Bronchial epithelial cell (primary cell): ENCODE data around the gene FAM171A1. TPM values are rescaled to one million over a fixed set of nuclear protein-coding genes. Genes with fewer than 3 reads are reported as not detected.
"Not testable (repeated sequence)": the region's sequence is repeated elsewhere in the genome, so short reads cannot be mapped to it uniquely, and the experiment has no call there.

Experiments used
- DNase-seq: peaks from one replicate; pipeline ENCODE4 v3.0.0-alpha.2; 2010; ENCODE audit warnings: low read depth
- FAIRE-seq: peaks from 2 replicates; lab custom pipeline; 2011; peaks lifted over from hg19 to GRCh38; lab: Jason Lieb, UNC
- H3K27me3 ChIP-seq: 2 replicates; pipeline ENCODE4 v1.5.1; 2011; ENCODE audit warnings: low read length; ENCODE audit not compliant: control insufficient read depth, insufficient read depth
- H3K36me3 ChIP-seq: 2 replicates; pipeline ENCODE4 v1.5.1; 2011; ENCODE audit warnings: low read length; ENCODE audit not compliant: control insufficient read depth, insufficient read depth
- H3K4me3 ChIP-seq: 2 replicates; pipeline ENCODE4 v1.5.1; 2011; ENCODE audit warnings: mild to moderate bottlenecking, low read depth, low read length, control low read depth
- total RNA-seq: library from RNA; depleted of rRNA; stranded (reverse); fragments of >200 nt; gene quantifications from 2 replicates; pipeline ENCODE4 v1.2.1, GENCODE V29; 2014
- TF ChIP-seq, protein P1 (sequence below): IDR thresholded peaks from 2 replicates; pipeline ENCODE4 v1.5.1; 2011; ENCODE audit warnings: mild to moderate bottlenecking, moderate library complexity, low read length, control low read depth, inconsistent platforms; ENCODE audit not compliant: insufficient read depth, severe bottlenecking

The FAM171A1 gene
- total RNA-seq, 1 donor from 2014 or later, result 2.6 TPM

DNA sequence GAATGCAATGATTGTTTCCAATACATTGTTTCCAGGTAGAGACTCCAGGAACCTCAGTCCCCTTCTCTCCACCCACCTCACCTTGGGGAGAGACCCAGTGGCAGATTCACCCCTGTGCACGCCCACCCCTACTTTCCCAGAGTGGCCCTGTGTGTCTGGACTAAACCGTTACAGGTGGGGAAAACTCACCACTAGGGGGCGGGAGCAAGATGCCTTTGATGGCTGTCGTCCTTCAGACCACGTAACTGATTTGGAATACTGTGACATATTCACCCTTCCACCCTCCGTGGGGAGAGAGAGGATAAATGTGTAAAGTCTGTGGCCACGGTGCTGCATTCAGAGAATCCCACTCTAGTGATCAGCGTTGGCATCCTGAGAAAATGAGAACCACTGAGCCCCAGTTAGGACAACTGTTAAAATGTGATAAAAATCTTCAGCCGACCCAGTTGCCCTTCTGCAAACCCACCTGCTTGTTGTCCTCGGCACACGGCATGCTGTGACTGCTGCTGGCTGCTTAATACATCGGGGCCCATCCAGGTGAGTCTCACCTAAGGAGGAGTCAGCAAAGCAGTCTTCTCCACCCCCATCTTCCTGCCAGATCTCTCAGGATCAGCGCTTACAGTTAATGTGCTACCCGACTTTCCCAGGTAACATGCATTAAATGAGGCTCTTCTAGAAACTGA, 161.1 kb downstream of the FAM171A1 start:
- no peak overlapping the region for H3K4me3 ChIP-seq
- DNase-seq, result peak; percentile 53
- no peaks in the 10 kb centered on the region for H3K36me3 ChIP-seq
- TF ChIP-seq, protein P1, sequence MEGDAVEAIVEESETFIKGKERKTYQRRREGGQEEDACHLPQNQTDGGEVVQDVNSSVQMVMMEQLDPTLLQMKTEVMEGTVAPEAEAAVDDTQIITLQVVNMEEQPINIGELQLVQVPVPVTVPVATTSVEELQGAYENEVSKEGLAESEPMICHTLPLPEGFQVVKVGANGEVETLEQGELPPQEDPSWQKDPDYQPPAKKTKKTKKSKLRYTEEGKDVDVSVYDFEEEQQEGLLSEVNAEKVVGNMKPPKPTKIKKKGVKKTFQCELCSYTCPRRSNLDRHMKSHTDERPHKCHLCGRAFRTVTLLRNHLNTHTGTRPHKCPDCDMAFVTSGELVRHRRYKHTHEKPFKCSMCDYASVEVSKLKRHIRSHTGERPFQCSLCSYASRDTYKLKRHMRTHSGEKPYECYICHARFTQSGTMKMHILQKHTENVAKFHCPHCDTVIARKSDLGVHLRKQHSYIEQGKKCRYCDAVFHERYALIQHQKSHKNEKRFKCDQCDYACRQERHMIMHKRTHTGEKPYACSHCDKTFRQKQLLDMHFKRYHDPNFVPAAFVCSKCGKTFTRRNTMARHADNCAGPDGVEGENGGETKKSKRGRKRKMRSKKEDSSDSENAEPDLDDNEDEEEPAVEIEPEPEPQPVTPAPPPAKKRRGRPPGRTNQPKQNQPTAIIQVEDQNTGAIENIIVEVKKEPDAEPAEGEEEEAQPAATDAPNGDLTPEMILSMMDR, result peak; percentile 86
- peak; percentile 68 for FAIRE-seq
- no peaks in the 10 kb centered on the region for H3K27me3 ChIP-seq

DNA sequence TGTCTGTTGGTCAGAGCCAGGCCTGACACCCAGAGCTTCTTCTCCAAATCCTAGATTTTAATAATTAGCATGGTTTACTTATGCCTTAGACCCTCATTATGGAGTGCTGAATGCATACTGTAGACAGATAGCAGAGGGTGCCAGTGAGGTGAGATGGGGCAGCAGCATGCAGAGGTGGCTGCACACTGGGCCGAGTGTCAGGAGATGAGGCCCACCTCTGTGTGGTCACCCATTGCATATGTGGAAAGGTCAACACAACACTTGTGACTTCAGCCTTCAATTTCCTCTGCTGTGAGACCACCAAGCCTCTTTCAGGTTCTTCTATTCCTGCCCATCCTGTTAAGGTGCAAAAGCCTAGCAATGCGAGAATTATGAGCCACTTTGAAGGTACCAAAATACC, 162.9 kb downstream of the FAM171A1 start:
- H3K36me3 ChIP-seq, result no peaks in the 10 kb centered on the region
- H3K4me3 ChIP-seq, result no peak overlapping the region
- DNase-seq, result no peak
- TF ChIP-seq, protein P1, result no peak
- no peaks in the 10 kb centered on the region for H3K27me3 ChIP-seq
- no peak for FAIRE-seq

DNA sequence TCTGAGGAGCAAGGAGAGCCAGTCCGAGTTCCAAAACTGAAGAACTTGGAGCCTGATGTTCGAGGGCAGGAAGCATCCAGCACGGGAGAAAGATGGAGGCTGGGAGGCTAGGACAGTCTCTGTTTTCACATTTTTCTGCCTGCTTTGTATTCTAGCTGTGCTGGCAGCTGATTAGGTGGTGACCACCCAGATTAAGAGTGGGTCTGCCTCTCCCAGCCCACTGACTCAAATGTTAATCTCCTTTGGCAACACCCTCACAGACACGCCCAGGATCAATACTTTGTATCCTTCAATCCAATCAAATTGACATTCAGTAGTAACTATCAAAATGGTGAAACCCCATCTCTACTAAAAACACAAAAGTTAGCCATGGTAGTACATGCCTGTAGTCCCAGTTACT, 163.7 kb downstream of the FAM171A1 start:
- not testable (repeated sequence) for FAIRE-seq, H3K4me3 ChIP-seq, H3K36me3 ChIP-seq, H3K27me3 ChIP-seq, DNase-seq

DNA sequence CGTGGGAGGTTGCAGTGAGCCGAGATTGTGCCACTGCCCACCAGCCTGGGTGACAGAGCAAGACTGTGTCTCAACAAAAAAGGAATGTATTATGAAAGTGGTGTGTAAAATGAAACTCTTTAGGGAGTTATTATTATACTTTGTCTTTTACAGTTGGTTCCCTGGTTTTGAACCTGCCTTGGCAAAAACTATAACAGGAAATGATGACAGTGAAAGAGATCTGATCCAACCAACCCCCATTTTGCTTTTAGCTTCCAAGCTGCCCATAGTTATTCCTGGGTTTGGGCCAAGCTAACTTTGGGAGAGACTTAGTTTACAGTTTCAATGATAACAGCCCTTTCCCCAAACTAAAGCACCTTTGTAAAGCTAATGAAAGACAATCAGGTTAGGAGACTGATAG, 168.4 kb downstream of the FAM171A1 start:
- Histone ChIP-seq H3K27me3 (no peaks in the 10 kb centered on the region), H3K4me3 (no peak overlapping the region), H3K36me3 (no peaks in the 10 kb centered on the region)
- TF ChIP-seq, protein P1, result no peak
- no peak for FAIRE-seq
- no peak for DNase-seq

DNA sequence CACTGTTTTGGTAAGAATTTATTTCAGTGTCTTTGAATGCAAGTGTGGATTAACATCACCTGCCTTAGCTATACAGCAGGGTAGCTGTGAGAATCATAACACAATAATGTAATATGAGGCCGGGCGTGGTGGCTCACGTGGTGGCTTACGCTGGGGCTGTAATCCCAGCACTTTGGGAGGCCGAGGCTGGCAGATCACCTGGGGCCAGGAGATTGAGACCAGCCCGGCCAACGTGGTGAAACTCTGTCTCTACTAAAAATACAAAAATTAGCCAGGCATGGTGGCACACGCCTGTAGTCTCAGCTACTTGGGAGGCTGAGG, 168.8 kb downstream of the FAM171A1 start:
- not testable (repeated sequence) for H3K27me3 ChIP-seq, DNase-seq, H3K36me3 ChIP-seq, H3K4me3 ChIP-seq, FAIRE-seq

DNA sequence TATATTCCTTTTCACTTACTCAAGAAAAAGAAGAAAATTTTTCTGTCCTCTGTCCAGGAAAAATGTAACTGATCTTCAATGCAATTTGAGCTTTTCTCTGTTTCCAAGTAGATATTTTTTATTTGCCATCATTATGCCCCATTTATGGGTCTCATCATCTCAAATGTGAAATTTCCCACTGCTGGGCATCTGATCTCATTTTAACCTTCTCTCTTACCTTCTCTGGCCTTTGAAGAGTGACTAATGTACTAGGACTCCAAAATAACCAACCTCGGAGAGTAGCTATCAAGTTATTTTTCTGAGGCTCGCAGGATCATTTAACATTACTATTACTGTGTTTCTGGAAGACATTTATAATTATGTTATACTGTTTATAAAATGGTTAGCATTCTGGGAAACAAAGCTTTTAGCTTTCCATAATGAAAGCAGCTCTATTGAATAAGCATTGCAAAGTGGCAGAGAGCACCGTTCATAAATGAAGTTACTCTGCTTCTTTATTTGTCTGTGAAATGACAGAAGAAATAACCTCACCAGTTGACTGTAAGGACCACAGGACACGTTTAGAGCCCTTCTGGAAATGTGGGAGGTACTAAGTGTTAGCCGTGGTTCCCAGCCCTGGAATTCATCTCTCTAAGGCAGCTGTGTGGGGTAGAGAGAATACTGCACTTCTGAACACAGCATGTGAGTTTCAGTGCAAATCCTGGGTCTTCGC, 169.3 kb downstream of the FAM171A1 start:
- DNase-seq (peak; percentile 33), FAIRE-seq (no peak)
- H3K4me3 ChIP-seq, result no peak overlapping the region
- TF ChIP-seq, protein P1, result no peak
- H3K27me3 ChIP-seq, result no peaks in the 10 kb centered on the region
- no peaks in the 10 kb centered on the region for H3K36me3 ChIP-seq
